GM23338 (cell line): Measurements from ENCODE around the gene UNC5B. TPM values are rescaled to one million over a fixed set of nuclear protein-coding genes. Genes with fewer than 3 reads are reported as not detected.

ENCODE experiments used
- ATAC-seq: fragments of 200-7000 bp; cut with Tn5 transposase; 3 replicates; pipeline ENCODE4 v1.9.1; 2020
- DNase-seq: peaks from one replicate; pipeline ENCODE4 v3.0.0-alpha.2; 2015; ENCODE audit warnings: low spot score
- H2AFZ ChIP-seq: fragments of 200-600 bp; sonication (generic); 2 replicates; pipeline ENCODE4 v1.8.0; 2016; ENCODE audit warnings: antibody characterized with exemption, mild to moderate bottlenecking, moderate library complexity
- H3F3A ChIP-seq: fragments of 200-600 bp; sonication (generic); replicated peaks from 2 replicates; pipeline ENCODE4 v1.8.0; 2017; ENCODE audit warnings: antibody characterized with exemption, mixed run types, low read depth
- H3K27ac ChIP-seq: fragments of 200-600 bp; sonication (generic); 2 replicates; pipeline ENCODE4 v1.6.1; 2016; ENCODE audit warnings: low read depth
- H3K27me3 ChIP-seq: fragments of 200-600 bp; sonication (generic); 2 replicates; pipeline ENCODE4 v1.8.0; 2016; ENCODE audit warnings: mild to moderate bottlenecking, mixed run types, moderate library complexity; ENCODE audit not compliant: insufficient read depth
- H3K36me3 ChIP-seq: fragments of 200-600 bp; sonication (generic); 2 replicates; pipeline ENCODE4 v1.8.0; 2016; ENCODE audit warnings: mild to moderate bottlenecking; ENCODE audit not compliant: insufficient read depth
- H3K4me1 ChIP-seq: fragments of 200-600 bp; sonication (generic); 2 replicates; pipeline ENCODE4 v1.8.0; 2016; ENCODE audit warnings: mild to moderate bottlenecking, moderate library complexity; ENCODE audit not compliant: insufficient read depth
- H3K4me2 ChIP-seq: fragments of 200-600 bp; sonication (generic); 2 replicates; pipeline ENCODE4 v1.7.1; 2017; ENCODE audit warnings: mixed run types
- H3K4me3 ChIP-seq: fragments of 200-600 bp; sonication (generic); 2 replicates; pipeline ENCODE4 v1.6.1; 2016; ENCODE audit warnings: mixed run types
- H3K79me2 ChIP-seq: fragments of 200-600 bp; sonication (generic); replicated peaks from 2 replicates; pipeline ENCODE4 v1.8.0; 2017; ENCODE audit warnings: mild to moderate bottlenecking; ENCODE audit not compliant: insufficient read depth
- H3K9me2 ChIP-seq: fragments of 200-600 bp; sonication (generic); 2 replicates; pipeline ENCODE4 v1.8.0; 2017; ENCODE audit not compliant: insufficient read depth
- H4K20me1 ChIP-seq: fragments of 200-600 bp; sonication (generic); replicated peaks from 2 replicates; pipeline ENCODE4 v1.8.0; 2017; ENCODE audit warnings: mild to moderate bottlenecking; ENCODE audit not compliant: insufficient read depth
- H3K27ac Mint-ChIP-seq: 2 replicates; pipeline ENCODE4 v1.8.0; 2020; ENCODE audit warnings: inconsistent platforms, mild to moderate bottlenecking, moderate library complexity, mixed read lengths
- H3K27me3 Mint-ChIP-seq: 3 replicates; pipeline ENCODE4 v1.8.0; 2022; ENCODE audit warnings: low read depth, mild to moderate bottlenecking, moderate library complexity, mixed read lengths, inconsistent platforms; ENCODE audit not compliant: insufficient read depth, poor library complexity
- H3K36me3 Mint-ChIP-seq: 3 replicates; pipeline ENCODE4 v1.8.0; 2021; ENCODE audit warnings: low read depth, mild to moderate bottlenecking, inconsistent platforms, moderate library complexity, mixed read lengths
- H3K4me1 Mint-ChIP-seq: 3 replicates; pipeline ENCODE4 v1.8.0; 2020; ENCODE audit warnings: mild to moderate bottlenecking, inconsistent platforms, mixed read lengths
- H3K4me3 Mint-ChIP-seq: 3 replicates; pipeline ENCODE4 v1.8.0; 2021; ENCODE audit warnings: moderate library complexity, mild to moderate bottlenecking, inconsistent platforms, mixed read lengths
- H3K9me3 Mint-ChIP-seq: 3 replicates; pipeline ENCODE4 v1.8.0; 2020; ENCODE audit warnings: moderate library complexity, mild to moderate bottlenecking, inconsistent platforms, mixed read lengths
- CREB1 ChIP-seq: fragments of 250-450 bp; sonication (Bioruptor Pico); IDR thresholded peaks from 2 replicates; pipeline ENCODE4 v1.5.0; 2020; ENCODE audit warnings: low read depth, mild to moderate bottlenecking, moderate library complexity
- EZH2 ChIP-seq: fragments of 200-600 bp; sonication (generic); IDR thresholded peaks from one replicate; pipeline ENCODE4 v1.8.0; 2017; ENCODE audit warnings: antibody characterized with exemption, mild to moderate bottlenecking, low read depth; ENCODE audit not compliant: unreplicated experiment
- EZH2phosphoT487 ChIP-seq: fragments of 200-600 bp; sonication (generic); IDR thresholded peaks from one replicate; pipeline ENCODE4 v1.8.1; 2018; ENCODE audit warnings: antibody characterized with exemption; ENCODE audit not compliant: unreplicated experiment
- NANOG ChIP-seq: IDR thresholded peaks from 2 replicates; pipeline ENCODE4 v1.6.1; 2016; ENCODE audit warnings: antibody characterized with exemption, borderline replicate concordance
- POLR2AphosphoS5 ChIP-seq: IDR thresholded peaks from 2 replicates; pipeline ENCODE4 v1.6.1; 2016; ENCODE audit warnings: antibody characterized with exemption, low read depth
- STAT1 ChIP-seq: IDR thresholded peaks from one replicate; pipeline ENCODE4 v1.6.1; 2016; ENCODE audit warnings: antibody characterized with exemption; ENCODE audit not compliant: unreplicated experiment
- ZNF114 ChIP-seq: fragments of 250-450 bp; sonication (Bioruptor Pico); IDR thresholded peaks from 2 replicates; pipeline ENCODE4 v1.5.0; 2020; ENCODE audit warnings: mild to moderate bottlenecking, moderate library complexity
- polyA plus RNA-seq: library from polyadenylated mRNA; unstranded; fragments of >200 nt; fragmentation: Nextera tagmentation; extraction: Ambion mirVana; gene quantifications from 2 replicates; pipeline ENCODE4 v1.2.1, GENCODE V29; 2016
- total RNA-seq: library from RNA; depleted of rRNA; stranded (reverse); fragments of >200 nt; shearing (Covaris generic); gene quantifications from 2 replicates; pipeline ENCODE4 v1.2.3, GENCODE V29; 2014
- TF ChIP-seq, protein P1 (sequence below): fragments of 250-450 bp; sonication (Bioruptor Pico); IDR thresholded peaks from 2 replicates; pipeline ENCODE4 v1.5.0; 2020; ENCODE audit warnings: mild to moderate bottlenecking, moderate library complexity
- TF ChIP-seq, protein P2 (sequence below): IDR thresholded peaks from one replicate; pipeline ENCODE4 v1.6.1; 2018; ENCODE audit warnings: antibody characterized with exemption; ENCODE audit not compliant: unreplicated experiment
- TF ChIP-seq, protein P3 (sequence below), 2 experiments: fragments of 200-600 bp in 1 of 2; sonication (generic) in 1 of 2; conservative IDR thresholded peaks; 2 replicates each; pipeline versions ENCODE4 v1.5.1 to v1.6.1; 2016 to 2017; ENCODE audit warnings: antibody characterized with exemption in 2 of 2, low read depth in 2 of 2, mild to moderate bottlenecking in 2 of 2, moderate library complexity in 1 of 2
- TF ChIP-seq, protein P4 (sequence below): IDR thresholded peaks from 2 replicates; pipeline ENCODE4 v1.6.1; 2016; ENCODE audit warnings: antibody characterized with exemption

The UNC5B gene
- total and polyA plus RNA-seq, 2 experiments from 2014 or later: 8.0 to 31.2 TPM

DNA sequence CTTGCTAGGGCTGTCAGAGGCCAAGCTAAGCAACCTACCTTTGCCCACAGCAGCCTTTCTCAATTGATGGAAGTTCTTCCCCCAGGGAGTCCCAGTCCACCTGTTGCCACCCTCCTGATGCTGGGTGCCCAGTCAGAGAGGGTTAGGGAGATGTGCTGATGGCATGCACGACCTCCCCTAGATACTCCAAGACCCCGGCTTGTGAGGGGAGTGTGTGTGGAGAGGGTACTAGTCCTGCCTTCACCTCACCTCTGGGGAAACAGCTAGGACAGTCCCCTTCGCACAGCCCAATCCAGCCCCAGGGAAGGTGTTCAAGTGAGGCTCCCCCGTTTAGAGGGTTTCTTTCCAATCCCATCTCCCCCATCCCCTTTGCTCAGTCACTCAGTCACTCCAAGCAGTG, 1.3 kb upstream of the UNC5B start:
- peaks cover 31% of the 10 kb centered on the region for H3K79me2 ChIP-seq
- H3K4me3 ChIP-seq: no peak overlapping the region
- Mint-ChIP-seq H3K27ac (no peak overlapping the region), H3K9me3 (no peaks in the 10 kb centered on the region), H3K36me3 (no peaks in the 10 kb centered on the region), H3K4me3 (no peak overlapping the region), H3K27me3 (peaks cover 37% of the 10 kb centered on the region), H3K4me1 (peaks cover 45% of the 10 kb centered on the region)
- TF ChIP-seq EZH2phosphoT487 (no peak), POLR2AphosphoS5 (no peak), STAT1 (no peak), ZNF114 (CRISPR knock-in tag) (no peak), NANOG (no peak), EZH2 (no peak), CREB1 (CRISPR knock-in tag) (no peak)
- TF ChIP-seq, protein P1, sequence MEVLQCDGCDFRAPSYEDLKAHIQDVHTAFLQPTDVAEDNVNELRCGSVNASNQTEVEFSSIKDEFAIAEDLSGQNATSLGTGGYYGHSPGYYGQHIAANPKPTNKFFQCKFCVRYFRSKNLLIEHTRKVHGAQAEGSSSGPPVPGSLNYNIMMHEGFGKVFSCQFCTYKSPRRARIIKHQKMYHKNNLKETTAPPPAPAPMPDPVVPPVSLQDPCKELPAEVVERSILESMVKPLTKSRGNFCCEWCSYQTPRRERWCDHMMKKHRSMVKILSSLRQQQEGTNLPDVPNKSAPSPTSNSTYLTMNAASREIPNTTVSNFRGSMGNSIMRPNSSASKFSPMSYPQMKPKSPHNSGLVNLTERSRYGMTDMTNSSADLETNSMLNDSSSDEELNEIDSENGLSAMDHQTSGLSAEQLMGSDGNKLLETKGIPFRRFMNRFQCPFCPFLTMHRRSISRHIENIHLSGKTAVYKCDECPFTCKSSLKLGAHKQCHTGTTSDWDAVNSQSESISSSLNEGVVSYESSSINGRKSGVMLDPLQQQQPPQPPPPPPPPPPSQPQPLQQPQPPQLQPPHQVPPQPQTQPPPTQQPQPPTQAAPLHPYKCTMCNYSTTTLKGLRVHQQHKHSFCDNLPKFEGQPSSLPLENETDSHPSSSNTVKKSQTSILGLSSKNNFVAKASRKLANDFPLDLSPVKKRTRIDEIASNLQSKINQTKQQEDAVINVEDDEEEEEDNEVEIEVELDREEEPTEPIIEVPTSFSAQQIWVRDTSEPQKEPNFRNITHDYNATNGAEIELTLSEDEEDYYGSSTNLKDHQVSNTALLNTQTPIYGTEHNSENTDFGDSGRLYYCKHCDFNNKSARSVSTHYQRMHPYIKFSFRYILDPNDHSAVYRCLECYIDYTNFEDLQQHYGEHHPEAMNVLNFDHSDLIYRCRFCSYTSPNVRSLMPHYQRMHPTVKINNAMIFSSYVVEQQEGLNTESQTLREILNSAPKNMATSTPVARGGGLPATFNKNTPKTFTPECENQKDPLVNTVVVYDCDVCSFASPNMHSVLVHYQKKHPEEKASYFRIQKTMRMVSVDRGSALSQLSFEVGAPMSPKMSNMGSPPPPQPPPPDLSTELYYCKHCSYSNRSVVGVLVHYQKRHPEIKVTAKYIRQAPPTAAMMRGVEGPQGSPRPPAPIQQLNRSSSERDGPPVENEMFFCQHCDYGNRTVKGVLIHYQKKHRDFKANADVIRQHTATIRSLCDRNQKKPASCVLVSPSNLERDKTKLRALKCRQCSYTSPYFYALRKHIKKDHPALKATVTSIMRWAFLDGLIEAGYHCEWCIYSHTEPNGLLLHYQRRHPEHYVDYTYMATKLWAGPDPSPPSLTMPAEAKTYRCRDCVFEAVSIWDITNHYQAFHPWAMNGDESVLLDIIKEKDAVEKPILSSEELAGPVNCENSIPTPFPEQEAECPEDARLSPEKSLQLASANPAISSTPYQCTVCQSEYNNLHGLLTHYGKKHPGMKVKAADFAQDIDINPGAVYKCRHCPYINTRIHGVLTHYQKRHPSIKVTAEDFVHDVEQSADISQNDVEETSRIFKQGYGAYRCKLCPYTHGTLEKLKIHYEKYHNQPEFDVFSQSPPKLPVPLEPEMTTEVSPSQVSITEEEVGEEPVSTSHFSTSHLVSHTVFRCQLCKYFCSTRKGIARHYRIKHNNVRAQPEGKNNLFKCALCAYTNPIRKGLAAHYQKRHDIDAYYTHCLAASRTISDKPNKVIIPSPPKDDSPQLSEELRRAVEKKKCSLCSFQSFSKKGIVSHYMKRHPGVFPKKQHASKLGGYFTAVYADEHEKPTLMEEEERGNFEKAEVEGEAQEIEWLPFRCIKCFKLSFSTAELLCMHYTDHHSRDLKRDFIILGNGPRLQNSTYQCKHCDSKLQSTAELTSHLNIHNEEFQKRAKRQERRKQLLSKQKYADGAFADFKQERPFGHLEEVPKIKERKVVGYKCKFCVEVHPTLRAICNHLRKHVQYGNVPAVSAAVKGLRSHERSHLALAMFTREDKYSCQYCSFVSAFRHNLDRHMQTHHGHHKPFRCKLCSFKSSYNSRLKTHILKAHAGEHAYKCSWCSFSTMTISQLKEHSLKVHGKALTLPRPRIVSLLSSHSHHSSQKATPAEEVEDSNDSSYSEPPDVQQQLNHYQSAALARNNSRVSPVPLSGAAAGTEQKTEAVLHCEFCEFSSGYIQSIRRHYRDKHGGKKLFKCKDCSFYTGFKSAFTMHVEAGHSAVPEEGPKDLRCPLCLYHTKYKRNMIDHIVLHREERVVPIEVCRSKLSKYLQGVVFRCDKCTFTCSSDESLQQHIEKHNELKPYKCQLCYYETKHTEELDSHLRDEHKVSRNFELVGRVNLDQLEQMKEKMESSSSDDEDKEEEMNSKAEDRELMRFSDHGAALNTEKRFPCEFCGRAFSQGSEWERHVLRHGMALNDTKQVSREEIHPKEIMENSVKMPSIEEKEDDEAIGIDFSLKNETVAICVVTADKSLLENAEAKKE (CRISPR knock-in tag): no peak
- TF ChIP-seq, protein P2, sequence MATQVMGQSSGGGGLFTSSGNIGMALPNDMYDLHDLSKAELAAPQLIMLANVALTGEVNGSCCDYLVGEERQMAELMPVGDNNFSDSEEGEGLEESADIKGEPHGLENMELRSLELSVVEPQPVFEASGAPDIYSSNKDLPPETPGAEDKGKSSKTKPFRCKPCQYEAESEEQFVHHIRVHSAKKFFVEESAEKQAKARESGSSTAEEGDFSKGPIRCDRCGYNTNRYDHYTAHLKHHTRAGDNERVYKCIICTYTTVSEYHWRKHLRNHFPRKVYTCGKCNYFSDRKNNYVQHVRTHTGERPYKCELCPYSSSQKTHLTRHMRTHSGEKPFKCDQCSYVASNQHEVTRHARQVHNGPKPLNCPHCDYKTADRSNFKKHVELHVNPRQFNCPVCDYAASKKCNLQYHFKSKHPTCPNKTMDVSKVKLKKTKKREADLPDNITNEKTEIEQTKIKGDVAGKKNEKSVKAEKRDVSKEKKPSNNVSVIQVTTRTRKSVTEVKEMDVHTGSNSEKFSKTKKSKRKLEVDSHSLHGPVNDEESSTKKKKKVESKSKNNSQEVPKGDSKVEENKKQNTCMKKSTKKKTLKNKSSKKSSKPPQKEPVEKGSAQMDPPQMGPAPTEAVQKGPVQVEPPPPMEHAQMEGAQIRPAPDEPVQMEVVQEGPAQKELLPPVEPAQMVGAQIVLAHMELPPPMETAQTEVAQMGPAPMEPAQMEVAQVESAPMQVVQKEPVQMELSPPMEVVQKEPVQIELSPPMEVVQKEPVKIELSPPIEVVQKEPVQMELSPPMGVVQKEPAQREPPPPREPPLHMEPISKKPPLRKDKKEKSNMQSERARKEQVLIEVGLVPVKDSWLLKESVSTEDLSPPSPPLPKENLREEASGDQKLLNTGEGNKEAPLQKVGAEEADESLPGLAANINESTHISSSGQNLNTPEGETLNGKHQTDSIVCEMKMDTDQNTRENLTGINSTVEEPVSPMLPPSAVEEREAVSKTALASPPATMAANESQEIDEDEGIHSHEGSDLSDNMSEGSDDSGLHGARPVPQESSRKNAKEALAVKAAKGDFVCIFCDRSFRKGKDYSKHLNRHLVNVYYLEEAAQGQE: no peak
- TF ChIP-seq, protein P3, sequence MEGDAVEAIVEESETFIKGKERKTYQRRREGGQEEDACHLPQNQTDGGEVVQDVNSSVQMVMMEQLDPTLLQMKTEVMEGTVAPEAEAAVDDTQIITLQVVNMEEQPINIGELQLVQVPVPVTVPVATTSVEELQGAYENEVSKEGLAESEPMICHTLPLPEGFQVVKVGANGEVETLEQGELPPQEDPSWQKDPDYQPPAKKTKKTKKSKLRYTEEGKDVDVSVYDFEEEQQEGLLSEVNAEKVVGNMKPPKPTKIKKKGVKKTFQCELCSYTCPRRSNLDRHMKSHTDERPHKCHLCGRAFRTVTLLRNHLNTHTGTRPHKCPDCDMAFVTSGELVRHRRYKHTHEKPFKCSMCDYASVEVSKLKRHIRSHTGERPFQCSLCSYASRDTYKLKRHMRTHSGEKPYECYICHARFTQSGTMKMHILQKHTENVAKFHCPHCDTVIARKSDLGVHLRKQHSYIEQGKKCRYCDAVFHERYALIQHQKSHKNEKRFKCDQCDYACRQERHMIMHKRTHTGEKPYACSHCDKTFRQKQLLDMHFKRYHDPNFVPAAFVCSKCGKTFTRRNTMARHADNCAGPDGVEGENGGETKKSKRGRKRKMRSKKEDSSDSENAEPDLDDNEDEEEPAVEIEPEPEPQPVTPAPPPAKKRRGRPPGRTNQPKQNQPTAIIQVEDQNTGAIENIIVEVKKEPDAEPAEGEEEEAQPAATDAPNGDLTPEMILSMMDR (conservative IDR thresholded peaks at IDR 0.05; ENCODE audit: low read depth in 2 of 2): no peak
- TF ChIP-seq, protein P4, sequence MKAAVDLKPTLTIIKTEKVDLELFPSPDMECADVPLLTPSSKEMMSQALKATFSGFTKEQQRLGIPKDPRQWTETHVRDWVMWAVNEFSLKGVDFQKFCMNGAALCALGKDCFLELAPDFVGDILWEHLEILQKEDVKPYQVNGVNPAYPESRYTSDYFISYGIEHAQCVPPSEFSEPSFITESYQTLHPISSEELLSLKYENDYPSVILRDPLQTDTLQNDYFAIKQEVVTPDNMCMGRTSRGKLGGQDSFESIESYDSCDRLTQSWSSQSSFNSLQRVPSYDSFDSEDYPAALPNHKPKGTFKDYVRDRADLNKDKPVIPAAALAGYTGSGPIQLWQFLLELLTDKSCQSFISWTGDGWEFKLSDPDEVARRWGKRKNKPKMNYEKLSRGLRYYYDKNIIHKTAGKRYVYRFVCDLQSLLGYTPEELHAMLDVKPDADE: no peak
- H3K4me2 ChIP-seq: no peak overlapping the region; the same call in 1 of the 2 replicates
- DNase-seq (no peak), ATAC-seq (no peak)
- H3F3A ChIP-seq: no peaks in the 10 kb centered on the region
- H3K36me3 ChIP-seq: no peaks in the 10 kb centered on the region
- no peaks in the 10 kb centered on the region for H3K9me2 ChIP-seq
- H2AFZ ChIP-seq: no peak overlapping the region
- peaks cover 52% of the 10 kb centered on the region for H3K27me3 ChIP-seq
- peaks cover 2% of the 10 kb centered on the region; the same call in 1 of the 2 replicates for H4K20me1 ChIP-seq
- H3K4me1 ChIP-seq: peaks cover 42% of the 10 kb centered on the region
- no peak overlapping the region for H3K27ac ChIP-seq
